ENCODE measurements around the gene SNX9. TPM values are rescaled to one million over a fixed set of nuclear protein-coding genes. Genes with fewer than 3 reads are reported as not detected.

The SNX9 gene
- total and polyA plus RNA-seq, 10 of the 15 experiments (the other 5 are each of a cell fraction or from before 2014, with no cell fraction given), result 0.03 to 2.0 (median 0.37) TPM

DNA sequence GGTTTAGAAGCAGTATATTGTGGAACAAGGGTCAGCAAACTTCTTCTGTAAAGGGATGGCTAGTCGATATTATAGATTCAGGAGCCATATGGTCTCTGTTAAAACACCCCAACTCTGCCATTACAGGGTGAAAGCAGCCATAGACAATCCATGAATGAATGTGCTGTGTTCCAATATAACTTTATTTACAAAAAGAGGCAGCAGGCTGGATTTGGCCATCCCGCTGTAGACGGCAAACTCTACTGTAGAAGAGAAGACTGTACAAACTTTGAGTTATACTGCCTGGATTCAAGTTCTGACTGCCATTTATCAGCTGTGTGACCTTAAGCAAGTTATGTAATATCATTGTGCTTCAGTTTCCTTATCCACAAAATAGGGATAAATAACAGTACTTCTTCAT, 33.7 kb upstream of the SNX9 start:
- FAIRE-seq, result no peak
- Histone ChIP-seq H4K20me1 (ENCODE audit: control insufficient read depth, insufficient read depth) (no peaks in the 10 kb centered on the region), H3K9me3 (replicated peaks; ENCODE audit: control insufficient read depth, insufficient read depth, low read length) (no peaks in the 10 kb centered on the region; the same call in 2 of the 3 replicates), H3K27me3 (replicated peaks in 1 of 2; ENCODE audit: control insufficient read depth in 2 of 2, insufficient read depth in 2 of 2, low read length in 1 of 2) (peaks cover 1 to 5% of the 10 kb centered on the region in 2 experiments; a peak in 1 of 4 replicates), H3K79me2 (ENCODE audit: control insufficient read depth, insufficient read depth, low read length) (no peaks in the 10 kb centered on the region), H3K4me3 (no peak overlapping the region), H3K27ac (ENCODE audit: control insufficient read depth, insufficient read depth) (no peak overlapping the region), H2AFZ (ENCODE audit: control insufficient read depth, low read depth, low read length) (no peak overlapping the region), H3K4me1 (ENCODE audit: control insufficient read depth, insufficient read depth, low read length) (no peaks in the 10 kb centered on the region), H3K4me2 (ENCODE audit: control insufficient read depth, insufficient read depth) (no peak overlapping the region), H3K9ac (ENCODE audit: control insufficient read depth, insufficient read depth, low read length) (no peak overlapping the region), H3K36me3 (ENCODE audit: control insufficient read depth in 2 of 2, insufficient read depth in 2 of 2, low read length in 1 of 2) (no peaks in the 10 kb centered on the region)
- 98% methylated on average over 3 of the region's 3 CpGs for WGBS (ENCODE audit: insufficient coverage, insufficient replicate concordance, low lambda C conversion rate, missing lambda C conversion rate)
- no TSS peak for BruUV-seq (replicated peaks)
- in situ Hi-C loops (cut with MboI), result no loop called here
- TF ChIP-seq, protein P1, sequence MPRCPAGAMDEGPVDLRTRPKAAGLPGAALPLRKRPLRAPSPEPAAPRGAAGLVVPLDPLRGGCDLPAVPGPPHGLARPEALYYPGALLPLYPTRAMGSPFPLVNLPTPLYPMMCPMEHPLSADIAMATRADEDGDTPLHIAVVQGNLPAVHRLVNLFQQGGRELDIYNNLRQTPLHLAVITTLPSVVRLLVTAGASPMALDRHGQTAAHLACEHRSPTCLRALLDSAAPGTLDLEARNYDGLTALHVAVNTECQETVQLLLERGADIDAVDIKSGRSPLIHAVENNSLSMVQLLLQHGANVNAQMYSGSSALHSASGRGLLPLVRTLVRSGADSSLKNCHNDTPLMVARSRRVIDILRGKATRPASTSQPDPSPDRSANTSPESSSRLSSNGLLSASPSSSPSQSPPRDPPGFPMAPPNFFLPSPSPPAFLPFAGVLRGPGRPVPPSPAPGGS (IDR thresholded peaks at IDR 0.05; ENCODE audit: borderline replicate concordance, insufficient read depth, low read depth, low read length, poor library complexity, severe bottlenecking), result no peak
- TF ChIP-seq, protein P2, sequence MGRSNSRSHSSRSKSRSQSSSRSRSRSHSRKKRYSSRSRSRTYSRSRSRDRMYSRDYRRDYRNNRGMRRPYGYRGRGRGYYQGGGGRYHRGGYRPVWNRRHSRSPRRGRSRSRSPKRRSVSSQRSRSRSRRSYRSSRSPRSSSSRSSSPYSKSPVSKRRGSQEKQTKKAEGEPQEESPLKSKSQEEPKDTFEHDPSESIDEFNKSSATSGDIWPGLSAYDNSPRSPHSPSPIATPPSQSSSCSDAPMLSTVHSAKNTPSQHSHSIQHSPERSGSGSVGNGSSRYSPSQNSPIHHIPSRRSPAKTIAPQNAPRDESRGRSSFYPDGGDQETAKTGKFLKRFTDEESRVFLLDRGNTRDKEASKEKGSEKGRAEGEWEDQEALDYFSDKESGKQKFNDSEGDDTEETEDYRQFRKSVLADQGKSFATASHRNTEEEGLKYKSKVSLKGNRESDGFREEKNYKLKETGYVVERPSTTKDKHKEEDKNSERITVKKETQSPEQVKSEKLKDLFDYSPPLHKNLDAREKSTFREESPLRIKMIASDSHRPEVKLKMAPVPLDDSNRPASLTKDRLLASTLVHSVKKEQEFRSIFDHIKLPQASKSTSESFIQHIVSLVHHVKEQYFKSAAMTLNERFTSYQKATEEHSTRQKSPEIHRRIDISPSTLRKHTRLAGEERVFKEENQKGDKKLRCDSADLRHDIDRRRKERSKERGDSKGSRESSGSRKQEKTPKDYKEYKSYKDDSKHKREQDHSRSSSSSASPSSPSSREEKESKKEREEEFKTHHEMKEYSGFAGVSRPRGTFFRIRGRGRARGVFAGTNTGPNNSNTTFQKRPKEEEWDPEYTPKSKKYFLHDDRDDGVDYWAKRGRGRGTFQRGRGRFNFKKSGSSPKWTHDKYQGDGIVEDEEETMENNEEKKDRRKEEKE (IDR thresholded peaks at IDR 0.05), result no peak
- TF ChIP-seq CREB1 (IDR thresholded peaks at IDR 0.05; ENCODE audit: low read depth) (no peak), HDAC2 (IDR thresholded peaks at IDR 0.05) (no peak), CREM (IDR thresholded peaks at IDR 0.05; ENCODE audit: low read depth) (no peak), SUZ12 (IDR thresholded peaks at IDR 0.05; ENCODE audit: unreplicated experiment) (no peak)
- TF ChIP-seq, protein P3, sequence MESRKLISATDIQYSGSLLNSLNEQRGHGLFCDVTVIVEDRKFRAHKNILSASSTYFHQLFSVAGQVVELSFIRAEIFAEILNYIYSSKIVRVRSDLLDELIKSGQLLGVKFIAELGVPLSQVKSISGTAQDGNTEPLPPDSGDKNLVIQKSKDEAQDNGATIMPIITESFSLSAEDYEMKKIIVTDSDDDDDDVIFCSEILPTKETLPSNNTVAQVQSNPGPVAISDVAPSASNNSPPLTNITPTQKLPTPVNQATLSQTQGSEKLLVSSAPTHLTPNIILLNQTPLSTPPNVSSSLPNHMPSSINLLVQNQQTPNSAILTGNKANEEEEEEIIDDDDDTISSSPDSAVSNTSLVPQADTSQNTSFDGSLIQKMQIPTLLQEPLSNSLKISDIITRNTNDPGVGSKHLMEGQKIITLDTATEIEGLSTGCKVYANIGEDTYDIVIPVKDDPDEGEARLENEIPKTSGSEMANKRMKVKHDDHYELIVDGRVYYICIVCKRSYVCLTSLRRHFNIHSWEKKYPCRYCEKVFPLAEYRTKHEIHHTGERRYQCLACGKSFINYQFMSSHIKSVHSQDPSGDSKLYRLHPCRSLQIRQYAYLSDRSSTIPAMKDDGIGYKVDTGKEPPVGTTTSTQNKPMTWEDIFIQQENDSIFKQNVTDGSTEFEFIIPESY (IDR thresholded peaks at IDR 0.05), result no peak
- ChIA-PET CTCF (no interaction called here), SMC1A (ENCODE audit: uncharacterized antibody, unreplicated experiment) (no interaction called here), POLR2A (no interaction called here), RAD21 (ENCODE audit: unreplicated experiment) (no interaction called here)
- DNase-seq (ENCODE audit: low read depth, low spot score), result no peak
- no peak for ATAC-seq
- intact Hi-C loops (cut with micrococcal nuclease; ENCODE audit: unreplicated experiment), result no loop called here
